ENCODE data around the gene TMEM132C. TPM values are rescaled to one million over a fixed set of nuclear protein-coding genes. Genes with fewer than 3 reads are reported as not detected.

TMEM132C gene
- total RNA-seq, 1 donor = not detected

- no peak for DNase-seq (ENCODE audit: low read depth)
- no peak for TF ChIP-seq CTCF (IDR thresholded peaks at IDR 0.05; ENCODE audit: insufficient read depth, low read length)
- no peak overlapping the region for H3K4me3 ChIP-seq (ENCODE audit: low read depth, low read length)
Observed at GRCh38 chr12:128747441-128747840, 480.5 kb downstream of the TMEM132C start.

- DNase-seq (ENCODE audit: low read depth) = no peak
- no peak for TF ChIP-seq CTCF (IDR thresholded peaks at IDR 0.05; ENCODE audit: insufficient read depth, low read length)
- H3K4me3 ChIP-seq (ENCODE audit: low read depth, low read length) = no peak overlapping the region
Observed at GRCh38 chr12:128752386-128752785, 485.4 kb downstream of the TMEM132C start.

- H3K4me3 ChIP-seq (ENCODE audit: low read depth, low read length) = no peak overlapping the region
- no peak for TF ChIP-seq CTCF (IDR thresholded peaks at IDR 0.05; ENCODE audit: insufficient read depth, low read length)
- DNase-seq (ENCODE audit: low read depth) = no peak
Observed at GRCh38 chr12:128753438-128753837, 486.5 kb downstream of the TMEM132C start.

GRCh38 chr12:128754275-128754674, 487.3 kb downstream of the TMEM132C start:
- TF ChIP-seq CTCF (IDR thresholded peaks at IDR 0.05; ENCODE audit: insufficient read depth, low read length) = no peak
- no peak for DNase-seq (ENCODE audit: low read depth)
- H3K4me3 ChIP-seq (ENCODE audit: low read depth, low read length) = no peak overlapping the region

- no peak for TF ChIP-seq CTCF (IDR thresholded peaks at IDR 0.05; ENCODE audit: insufficient read depth, low read length)
- no peak for DNase-seq (ENCODE audit: low read depth)
- H3K4me3 ChIP-seq (ENCODE audit: low read depth, low read length) = no peak overlapping the region
Observed at GRCh38 chr12:128755566-128755965, 488.6 kb downstream of the TMEM132C start.

Small RNA genes within 50 kb of the gene (small RNA-seq; reads per million reads assigned to genes)
- gene MIR3612 = not detected
- gene MIR4419B = not detected

All from fibroblast of the aortic adventitia (primary cell).